Stimulated activated CD4-positive, alpha-beta T cell treated with anti-CD3 and anti-CD28 coated beads, Interleukin-4, amount 100 ng/mL, for 4 hours (primary cell): ENCODE results near the gene PBX1.

Source experiments
- DNase-seq, 2 experiments: peaks; one replicate each; pipeline ENCODE4 v3.0.0-alpha.2; 2020

The PBX1 gene

GRCh38 chr1:164790081-164790480 lies 231.1 kb downstream of the PBX1 start:
- DNase-seq, result no peak

DNA sequence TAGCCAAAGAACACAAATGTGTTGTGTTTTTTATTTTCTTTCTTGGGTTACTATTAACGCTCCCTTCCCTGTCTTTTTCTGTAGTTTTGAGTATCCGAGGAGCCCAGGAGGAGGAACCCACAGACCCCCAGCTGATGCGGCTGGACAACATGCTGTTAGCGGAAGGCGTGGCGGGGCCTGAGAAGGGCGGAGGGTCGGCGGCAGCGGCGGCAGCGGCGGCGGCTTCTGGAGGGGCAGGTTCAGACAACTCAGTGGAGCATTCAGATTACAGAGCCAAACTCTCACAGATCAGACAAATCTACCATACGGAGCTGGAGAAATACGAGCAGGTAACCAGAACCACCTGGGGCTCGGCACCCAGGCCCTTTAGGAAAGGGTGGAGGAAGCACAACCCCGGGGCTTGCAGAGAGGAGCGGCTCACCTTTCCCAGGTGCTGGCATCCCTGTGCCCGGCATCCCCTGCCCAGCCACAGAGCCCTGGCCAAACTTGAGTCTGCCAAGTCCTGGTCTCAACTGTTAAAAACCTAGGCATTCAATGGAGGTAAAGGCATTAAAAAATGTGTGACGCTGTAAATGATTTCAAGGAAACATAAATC lies 233.5 kb downstream of the PBX1 start:
- DNase-seq, result no peak

DNA sequence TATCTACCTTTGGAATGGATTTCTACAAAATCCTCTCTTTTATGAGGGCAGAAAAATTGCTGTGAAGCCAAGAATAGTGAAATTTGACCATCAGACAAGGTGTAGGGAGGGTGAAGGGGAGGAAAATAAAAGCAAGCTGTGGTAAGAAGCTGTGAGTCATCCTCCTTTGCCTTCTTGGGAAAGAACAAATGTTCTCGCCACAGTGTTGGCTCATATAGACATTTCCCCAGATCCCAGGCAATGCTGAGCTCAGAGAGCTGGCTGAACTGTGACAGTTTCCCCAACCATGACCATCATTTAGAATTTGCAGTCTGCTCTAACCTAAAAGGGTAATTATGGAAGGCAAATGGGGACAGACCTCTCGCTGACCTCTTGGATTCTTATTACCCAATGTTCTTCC lies 235.4 kb downstream of the PBX1 start:
- DNase-seq, result no peak

- DNase-seq, result no peak
Measured at GRCh38 chr1:164796916-164797315, 237.9 kb downstream of the PBX1 start.

- no peak for DNase-seq
Measured at GRCh38 chr1:164801246-164801731, 242.3 kb downstream of the PBX1 start.

DNA sequence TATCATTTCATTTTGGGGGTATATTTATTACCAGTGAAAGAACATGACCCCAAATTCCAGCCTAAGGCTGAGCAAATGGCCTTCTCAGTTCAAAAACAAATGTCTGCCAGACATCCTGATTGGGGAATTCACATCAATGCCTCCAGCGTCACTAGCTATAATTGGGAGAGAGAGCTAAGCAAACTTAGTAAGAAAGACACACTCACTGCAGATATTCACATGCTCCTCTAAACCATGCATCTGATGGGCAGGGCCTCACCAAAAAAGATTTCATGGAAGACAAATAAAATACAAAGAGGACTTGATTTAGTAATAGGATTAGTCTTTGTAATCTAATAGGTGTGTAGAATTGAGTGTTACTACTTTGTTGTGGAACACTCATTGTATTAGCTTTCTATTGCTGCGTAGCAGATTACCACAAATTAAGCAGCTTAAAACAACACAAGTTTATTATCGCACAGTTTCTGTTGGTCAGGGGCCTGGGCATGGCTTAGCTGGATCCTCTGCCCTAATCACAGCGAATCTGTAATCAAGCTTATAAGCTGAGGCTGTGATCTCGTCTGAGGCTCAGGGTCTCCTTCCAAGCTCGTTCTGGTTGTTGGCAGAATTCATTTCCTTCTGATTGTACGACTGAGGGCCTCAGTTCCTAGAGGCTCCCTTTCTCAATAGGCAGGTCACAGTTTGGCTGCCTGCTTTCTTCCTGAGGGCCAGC lies 243.0 kb downstream of the PBX1 start:
- DNase-seq, result no peak

- DNase-seq, result no peak
Measured at GRCh38 chr1:164802529-164803282, 243.7 kb downstream of the PBX1 start.

DNA sequence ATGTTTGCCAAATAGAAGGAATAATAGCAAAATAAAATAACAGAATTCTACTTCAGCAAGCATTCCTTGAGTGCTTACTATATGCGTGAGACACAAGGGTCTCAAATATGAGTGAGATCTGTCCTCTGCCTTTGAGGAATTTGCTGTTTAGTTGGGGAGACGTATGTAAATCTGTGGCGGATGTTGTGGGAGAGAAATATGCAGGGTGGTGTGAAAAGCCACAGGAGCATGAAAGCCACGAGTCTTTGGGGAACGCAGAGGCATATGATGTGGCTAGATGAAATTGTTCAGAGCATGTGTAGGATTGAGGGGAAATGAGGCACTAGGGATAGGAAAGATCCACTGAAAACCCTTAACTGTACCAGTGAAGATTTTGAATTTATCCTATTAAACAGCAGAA lies 244.4 kb downstream of the PBX1 start:
- DNase-seq, result no peak

GRCh38 chr1:164804366-164804765 lies 245.4 kb downstream of the PBX1 start:
- DNase-seq, result no peak

- DNase-seq, result no peak
Measured at GRCh38 chr1:164805399-164805798, 246.4 kb downstream of the PBX1 start.

GRCh38 chr1:164806531-164806930 lies 247.5 kb downstream of the PBX1 start:
- no peak for DNase-seq

DNA sequence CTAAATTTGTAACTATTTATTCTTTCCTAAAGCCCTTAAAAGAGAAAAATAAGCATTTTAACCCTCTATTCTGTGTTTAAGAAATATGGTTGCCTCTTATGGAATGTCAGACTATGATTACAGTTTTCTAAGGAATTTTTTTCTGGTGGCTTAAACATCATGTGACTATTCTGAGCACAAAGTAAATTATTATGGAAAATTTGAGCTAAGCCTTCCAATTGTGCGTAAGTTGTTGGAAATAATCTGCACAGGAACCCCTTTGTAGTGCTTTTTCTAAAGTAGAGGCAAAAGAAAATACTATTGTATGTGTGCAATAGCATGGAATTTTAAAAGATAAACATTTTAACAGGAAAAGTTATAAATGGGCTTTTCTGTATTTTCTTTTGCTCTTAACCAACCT lies 254.8 kb downstream of the PBX1 start:
- no peak for DNase-seq

GRCh38 chr1:164821648-164822047 lies 262.7 kb downstream of the PBX1 start:
- DNase-seq, result no peak

DNA sequence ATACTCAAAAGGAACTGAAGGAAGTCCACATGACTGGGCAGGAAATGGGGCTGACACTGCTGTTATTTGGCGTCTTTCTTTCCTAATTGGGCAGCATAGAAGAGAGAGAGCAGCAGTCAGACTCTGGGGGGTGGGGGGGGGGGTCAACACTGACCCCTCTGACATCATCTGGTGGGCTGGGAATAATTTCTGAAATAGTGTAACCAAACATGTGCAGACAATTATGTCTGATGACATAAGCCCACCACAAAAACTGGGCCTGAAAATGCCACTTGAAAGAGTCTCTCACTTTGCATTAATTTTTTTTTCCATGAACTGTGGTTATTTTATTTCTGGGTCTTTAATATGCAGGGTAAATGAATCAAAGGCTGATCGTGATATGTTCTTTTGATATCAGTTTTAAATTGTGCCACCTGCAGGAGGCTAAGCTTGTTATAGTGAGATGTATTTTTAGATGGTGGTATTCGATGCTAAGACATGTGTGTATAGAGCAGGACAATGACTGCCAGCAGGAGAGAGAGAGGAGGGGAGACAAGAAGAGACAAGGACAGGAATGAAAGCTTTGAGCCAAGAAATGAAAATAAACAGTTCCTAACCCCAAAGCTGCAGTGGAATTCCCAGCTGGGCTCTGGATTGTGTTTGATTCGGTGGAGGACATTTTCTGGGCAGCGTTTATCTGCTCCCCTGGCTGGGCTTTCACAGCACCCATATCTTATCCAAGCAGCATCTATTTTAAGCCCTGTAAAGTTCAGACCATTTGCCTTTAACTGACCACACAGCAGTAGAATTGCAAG lies 264.7 kb downstream of the PBX1 start:
- DNase-seq, result no peak

DNA sequence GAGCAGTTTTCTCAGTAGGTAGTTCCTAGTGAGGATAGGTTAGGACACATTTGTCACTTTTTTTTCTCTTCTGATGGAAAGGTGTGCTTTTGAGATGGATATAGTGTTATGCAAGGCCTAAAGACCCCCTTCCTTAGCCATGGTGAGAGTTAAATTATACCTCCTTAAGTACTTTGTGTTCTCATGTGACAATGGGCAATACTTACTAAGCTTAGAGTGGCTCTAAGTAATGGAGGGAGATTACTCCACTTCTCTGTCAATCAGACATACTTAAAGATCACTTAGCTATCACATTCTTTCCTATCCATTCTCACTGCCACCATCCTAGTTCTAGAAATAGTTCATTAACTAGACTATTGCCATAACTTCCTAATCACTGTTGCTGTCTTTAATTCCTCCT lies 265.6 kb downstream of the PBX1 start:
- DNase-seq, result no peak

- DNase-seq, result no peak
Measured at GRCh38 chr1:164830628-164831027, 271.6 kb downstream of the PBX1 start.

- no peak for DNase-seq
Measured at GRCh38 chr1:164834641-164835040, 275.7 kb downstream of the PBX1 start.

- DNase-seq, result no peak
Measured at GRCh38 chr1:164836614-164837018, 277.6 kb downstream of the PBX1 start.

GRCh38 chr1:164838786-164839185 lies 279.8 kb downstream of the PBX1 start:
- no peak for DNase-seq

DNA sequence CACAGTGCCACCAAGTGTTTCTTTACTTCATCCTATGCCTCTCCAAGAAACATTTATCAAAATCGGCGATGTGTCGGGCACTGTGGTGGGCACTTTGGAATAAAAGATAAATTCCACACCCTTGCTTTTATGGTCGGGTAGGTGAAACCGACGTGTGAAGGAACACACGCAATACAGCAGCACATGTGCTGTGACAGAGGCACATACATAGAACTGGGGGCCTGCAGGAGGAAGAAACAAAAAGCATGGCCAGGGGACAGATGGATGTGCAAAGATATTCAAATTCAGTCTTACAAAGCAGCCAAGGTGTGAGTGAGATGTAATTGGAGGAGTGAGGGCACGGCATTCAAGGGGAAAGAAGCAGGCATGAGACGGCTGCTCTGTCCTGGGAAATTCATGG lies 282.0 kb downstream of the PBX1 start:
- DNase-seq, result no peak

GRCh38 chr1:164841702-164842465 lies 282.9 kb downstream of the PBX1 start:
- DNase-seq, result no peak

DNA sequence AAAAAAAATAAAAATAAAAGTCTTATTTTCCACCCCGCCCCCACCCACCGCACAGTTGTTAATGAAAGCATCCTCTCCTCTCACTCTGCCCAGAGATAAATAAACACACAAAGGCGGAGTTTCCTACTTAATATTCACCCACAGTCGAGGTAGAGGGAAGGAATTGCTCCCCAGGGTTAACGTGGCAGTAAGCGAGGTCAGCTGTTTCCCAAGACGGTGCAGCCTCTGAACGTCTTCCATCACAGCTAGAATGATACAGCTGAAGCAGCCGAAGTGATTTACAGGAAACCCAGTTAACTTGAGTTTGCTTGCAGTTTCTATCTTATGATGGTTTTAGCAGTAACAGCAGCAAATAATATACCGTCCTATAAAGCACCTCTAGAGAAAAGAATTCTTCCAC lies 283.9 kb downstream of the PBX1 start:
- DNase-seq, result no peak
